Kidney capillary endothelial cell (primary cell): ENCODE results near the gene TMC6.
"Not testable (repeated sequence)": the region's sequence is repeated elsewhere in the genome, so short reads cannot be mapped to it uniquely, and the experiment has no call there.

Source experiments
- DNase-seq: peaks from one replicate; pipeline ENCODE4 v3.0.0-alpha.2; 2018; ENCODE audit warnings: low spot score

The TMC6 gene

DNA sequence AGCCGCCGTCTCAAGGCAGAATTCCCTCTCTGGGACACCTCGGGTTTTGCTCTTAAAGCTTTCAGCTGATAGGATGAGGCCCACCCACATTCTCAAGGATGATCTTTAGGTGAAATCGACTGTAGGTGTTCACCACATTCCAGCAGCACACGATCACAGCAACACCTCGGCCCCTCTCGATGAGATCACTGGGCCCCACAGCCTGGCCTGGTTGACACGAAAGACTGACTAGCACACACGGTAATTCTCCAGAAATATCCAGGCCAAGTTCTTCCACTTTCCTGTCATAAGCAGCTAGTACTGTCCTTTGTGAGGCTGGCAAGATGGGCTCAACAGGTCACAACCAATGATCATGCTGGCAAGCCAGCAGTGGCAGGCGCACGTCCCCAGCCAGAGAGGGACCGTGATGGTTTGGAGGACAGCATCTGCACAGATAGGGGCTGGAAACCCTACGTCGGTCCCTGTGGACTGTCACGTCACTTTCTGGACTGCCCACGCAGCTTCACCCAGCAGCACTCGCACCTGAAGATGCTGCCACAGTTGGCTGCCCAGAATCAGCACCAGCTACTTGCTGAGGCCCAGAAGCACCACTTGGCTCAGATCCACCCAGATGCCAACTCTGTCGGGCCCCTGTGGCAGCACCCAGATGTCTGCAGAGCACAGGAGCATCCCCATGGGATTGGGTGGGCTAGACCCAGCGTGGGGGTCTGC lies 17.4 kb downstream of the TMC6 start:
- DNase-seq, result no peak

GRCh38 chr17:78110363-78111015 lies 18.1 kb downstream of the TMC6 start:
- no peak for DNase-seq

GRCh38 chr17:78109489-78109761 lies 19.1 kb downstream of the TMC6 start:
- DNase-seq, result no peak

- no peak for DNase-seq
Measured at GRCh38 chr17:78108726-78109488, 19.6 kb downstream of the TMC6 start.

DNA sequence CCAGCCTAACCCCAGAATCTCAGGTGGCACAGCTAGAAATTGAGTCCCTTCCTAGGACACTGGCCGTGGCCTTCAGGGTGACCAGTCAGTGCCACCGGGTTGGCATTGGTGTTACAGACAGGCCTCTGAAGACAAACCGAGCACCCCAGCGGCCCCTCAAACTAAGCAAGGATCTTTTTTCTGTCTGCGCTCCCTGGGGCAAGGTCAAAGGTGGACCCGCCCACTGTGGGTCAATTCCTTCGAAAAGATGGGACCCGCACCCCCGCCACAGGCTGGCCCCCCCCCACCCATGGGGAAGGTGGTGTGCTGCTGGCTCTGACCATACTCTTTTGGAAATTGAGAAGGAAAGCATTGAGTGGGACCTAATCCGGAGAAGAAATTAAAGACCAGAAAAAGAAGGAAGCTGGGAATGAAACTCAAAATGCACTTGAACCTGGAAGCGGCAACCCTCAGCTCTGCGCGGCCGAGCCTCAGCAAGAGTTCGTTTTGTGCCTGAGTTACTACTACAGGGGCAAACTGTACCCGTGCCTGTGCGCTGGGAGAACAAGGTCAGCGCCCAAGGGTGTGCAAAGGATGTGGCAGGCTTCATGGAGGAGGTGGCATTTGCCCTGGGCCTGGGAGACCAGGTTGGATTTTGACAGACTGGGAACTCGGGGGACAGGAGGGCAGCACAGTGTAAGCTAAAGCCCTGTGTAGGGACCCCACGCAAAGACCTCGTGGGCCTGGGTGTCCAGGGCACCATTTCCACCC lies 20.4 kb downstream of the TMC6 start:
- DNase-seq, result no peak

GRCh38 chr17:78107457-78107856 lies 21.1 kb downstream of the TMC6 start:
- no peak for DNase-seq

DNA sequence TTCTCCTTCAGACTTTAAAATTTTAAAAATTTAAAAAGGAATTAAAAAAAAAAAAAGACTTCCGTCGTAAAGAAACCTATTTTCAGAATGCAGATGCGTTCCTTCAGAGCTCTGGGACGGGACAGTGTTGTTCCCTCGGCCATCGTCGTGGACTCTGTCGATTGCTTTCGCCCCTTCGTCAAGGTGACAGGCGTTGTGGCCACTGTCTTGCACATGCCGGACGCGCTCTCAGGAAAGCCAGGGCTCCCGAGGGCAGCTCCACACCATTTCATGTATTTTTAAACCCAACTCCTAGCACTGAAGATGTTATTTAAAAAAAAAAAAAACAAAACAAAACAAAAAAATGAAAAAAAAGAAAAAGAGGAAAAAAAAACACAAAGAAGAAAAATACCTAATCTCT lies 22.3 kb downstream of the TMC6 start:
- DNase-seq, result no peak

DNA sequence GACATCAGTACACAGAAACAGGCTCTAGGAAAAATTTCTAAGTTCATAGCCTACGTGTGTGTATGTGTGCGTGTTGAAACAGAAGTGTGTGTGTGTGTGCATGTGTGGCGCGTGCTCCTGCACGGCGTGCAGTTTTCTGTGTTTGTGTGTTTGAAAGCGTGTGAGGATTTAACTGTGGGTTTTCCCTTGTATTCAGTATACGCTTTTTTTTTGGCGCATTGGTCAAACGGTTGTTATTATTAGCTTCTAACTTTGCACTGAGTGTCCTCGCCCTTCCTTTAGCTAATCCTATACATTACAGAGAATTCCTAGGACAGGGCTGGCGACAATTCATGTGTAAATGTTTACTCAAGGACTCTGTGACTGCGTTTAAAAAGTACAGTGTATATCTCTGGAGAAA lies 23.0 kb downstream of the TMC6 start:
- DNase-seq, result no peak

- DNase-seq, result no peak
Measured at GRCh38 chr17:78105101-78105500, 23.5 kb downstream of the TMC6 start.

GRCh38 chr17:78104540-78104941 lies 24.0 kb downstream of the TMC6 start:
- DNase-seq, result no peak

DNA sequence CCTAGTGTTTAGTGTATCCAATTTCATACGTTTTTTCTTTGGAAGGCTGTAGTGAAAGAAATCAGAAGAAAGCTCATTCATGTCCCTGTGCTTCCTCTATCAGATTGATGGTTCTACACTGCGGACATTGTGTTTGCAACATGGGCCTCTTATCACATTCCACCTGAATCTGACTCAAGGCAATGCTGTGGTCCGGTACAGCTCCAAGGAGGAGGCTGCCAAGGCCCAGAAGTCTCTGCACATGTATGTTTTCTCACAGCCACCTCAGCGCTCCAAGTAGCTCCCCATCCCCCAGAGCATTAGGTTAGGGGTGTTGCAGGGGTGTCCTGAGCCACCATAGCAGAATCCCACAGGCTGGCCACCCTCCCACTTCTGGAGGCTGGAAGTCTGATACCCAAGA lies 25.2 kb downstream of the TMC6 start:
- DNase-seq, result no peak

GRCh38 chr17:78101542-78101941 lies 27.0 kb downstream of the TMC6 start:
- no peak for DNase-seq

DNA sequence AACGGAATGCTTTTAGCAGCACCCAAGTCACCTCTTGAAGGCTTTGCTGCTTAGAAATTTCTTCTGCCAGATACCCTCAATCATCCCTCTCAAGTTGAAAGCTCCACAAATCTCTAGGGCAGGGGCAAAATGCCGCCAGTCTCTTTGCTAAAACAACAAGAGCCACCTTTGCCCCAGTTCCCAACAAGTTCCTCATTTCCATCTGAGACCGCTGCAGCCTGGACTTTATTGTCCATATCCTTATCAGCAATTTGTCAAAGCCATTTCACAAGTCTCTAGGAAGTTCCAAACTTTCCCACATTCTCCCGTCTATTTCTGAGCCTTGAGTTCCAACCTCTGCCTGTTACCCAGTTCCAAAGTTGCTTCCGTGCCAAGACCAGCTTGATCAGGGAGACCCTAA lies 27.4 kb downstream of the TMC6 start:
- DNase-seq, result no peak

- no peak for DNase-seq
Measured at GRCh38 chr17:78096093-78096492, 32.5 kb downstream of the TMC6 start.

GRCh38 chr17:78095035-78095434 lies 33.5 kb downstream of the TMC6 start:
- DNase-seq, result no peak

DNA sequence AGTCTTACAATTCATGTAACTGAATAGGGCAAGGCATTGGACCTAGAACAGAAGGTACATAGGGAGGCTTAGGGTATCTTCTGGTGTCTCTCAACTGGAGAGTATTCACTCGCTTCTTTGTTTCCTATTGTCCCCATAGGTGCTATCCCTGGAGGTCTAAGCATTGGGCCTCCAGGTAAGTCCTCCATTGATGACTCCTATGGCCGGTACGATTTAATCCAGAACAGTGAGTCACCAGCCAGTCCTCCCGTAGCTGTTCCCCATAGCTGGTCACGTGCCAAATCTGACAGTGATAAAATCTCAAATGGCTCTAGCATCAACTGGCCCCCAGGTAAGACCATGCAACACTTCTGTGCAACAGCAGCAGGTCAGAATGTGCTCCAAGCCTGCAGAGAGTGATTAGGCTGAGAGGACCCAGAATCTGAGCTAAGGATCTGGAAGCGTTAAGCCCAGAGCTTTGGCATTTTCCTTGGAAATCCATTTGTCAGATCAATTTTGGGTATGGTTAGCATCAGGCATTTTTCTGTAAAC lies 35.7 kb downstream of the TMC6 start:
- DNase-seq, result no peak

GRCh38 chr17:78089576-78090281 lies 38.8 kb downstream of the TMC6 start:
- DNase-seq, result no peak

GRCh38 chr17:78088529-78088928 lies 40.0 kb downstream of the TMC6 start:
- no peak for DNase-seq

GRCh38 chr17:78086740-78087139 lies 41.8 kb downstream of the TMC6 start:
- DNase-seq, result no peak

GRCh38 chr17:78082988-78083387 lies 45.6 kb downstream of the TMC6 start:
- no peak for DNase-seq

DNA sequence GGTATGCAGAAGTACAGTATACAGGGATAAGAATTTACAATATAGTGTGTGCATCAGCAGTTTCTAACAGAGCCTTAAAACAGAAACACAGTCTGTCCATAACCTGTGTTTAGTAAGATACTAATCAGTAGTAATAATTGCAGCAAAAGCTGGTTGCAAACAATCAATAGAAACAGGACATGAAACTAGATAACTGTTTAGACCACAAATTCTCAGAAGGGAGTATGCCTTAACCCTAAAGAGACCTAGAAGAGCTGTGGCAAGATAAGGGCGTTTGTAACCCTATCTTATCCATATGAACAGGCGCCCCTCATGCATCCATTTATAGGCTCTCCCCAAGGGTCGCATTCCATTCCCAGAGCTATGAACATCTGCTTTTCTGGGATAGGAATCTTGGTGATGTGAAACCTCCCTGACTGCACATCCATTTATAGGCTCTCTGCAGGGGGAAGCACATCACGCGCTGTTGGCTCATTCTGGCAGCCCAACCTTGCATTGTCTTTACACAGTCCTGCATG lies 46.1 kb downstream of the TMC6 start:
- DNase-seq, result not testable (repeated sequence)

DNA sequence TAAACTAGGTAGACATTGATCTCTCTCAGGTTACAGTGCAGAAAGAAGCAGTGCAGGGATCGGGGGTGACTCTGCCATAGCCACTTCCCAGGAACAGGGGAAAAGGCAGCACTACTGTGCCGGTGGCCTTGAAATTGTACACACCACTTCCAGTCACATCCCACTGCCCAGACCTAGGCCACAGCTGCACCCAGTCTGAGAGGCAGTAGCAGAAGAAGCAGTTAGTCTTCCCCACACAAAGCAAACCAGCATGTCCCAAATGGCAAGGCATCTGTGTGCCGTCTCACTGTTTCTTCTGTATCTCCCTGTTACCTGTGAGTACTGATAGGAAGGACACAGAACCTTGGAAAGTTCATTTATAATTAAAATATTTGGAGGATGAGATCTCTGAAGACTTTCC lies 47.0 kb downstream of the TMC6 start:
- DNase-seq, result no peak
